ENCODE results near the gene METTL5. TPM values are rescaled to one million over a fixed set of nuclear protein-coding genes. Genes with fewer than 3 reads are reported as not detected.
A peak's percentile ranks its signal among the peaks of the same experiment; 100 is the strongest.
"Not testable (repeated sequence)": the region's sequence is repeated elsewhere in the genome, so short reads cannot be mapped to it uniquely, and the experiment has no call there.

Gene METTL5
- total RNA-seq, 1 donor from 2014 or later = 48.3 TPM

DNA sequence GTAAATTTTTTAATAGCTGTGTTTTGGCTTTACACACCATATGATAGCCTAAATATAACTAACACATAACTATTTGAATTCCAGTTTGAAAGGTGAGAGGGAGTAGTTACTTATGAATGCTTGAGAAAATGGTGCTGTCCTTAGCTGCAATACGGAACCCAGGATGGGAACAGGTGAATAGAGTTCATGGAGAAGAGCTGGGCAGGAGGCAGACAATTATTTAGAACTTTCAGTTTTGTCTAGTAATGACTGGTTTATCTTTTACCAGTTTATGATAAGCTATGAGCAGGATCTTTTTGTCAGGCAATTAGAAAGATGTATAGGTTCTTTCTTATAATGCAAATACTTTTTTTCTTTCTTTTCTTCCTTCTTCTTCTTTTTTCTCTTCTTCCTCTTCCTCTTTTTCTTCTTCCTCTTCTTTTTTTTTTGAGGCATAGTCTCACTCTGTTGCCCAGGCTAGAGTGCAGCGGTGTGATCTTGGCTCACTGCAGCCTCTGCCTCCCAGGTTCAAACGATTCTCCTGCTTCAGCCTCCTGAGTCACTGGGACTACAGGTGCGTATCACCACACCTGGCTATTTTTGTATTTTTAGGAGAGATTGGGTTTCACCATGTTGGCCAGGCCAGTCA is 28.4 kb upstream of the METTL5 start:
- no peaks in the 10 kb centered on the region for H3K27me3 Mint-ChIP-seq
- POLR2A ChIA-PET = interaction anchor here (0.7 kb wide), 1 partner anchor 206 kb away, joined by 5 read pairs; no protein-coding TSS in a partner anchor
- TF ChIP-seq, protein P1, sequence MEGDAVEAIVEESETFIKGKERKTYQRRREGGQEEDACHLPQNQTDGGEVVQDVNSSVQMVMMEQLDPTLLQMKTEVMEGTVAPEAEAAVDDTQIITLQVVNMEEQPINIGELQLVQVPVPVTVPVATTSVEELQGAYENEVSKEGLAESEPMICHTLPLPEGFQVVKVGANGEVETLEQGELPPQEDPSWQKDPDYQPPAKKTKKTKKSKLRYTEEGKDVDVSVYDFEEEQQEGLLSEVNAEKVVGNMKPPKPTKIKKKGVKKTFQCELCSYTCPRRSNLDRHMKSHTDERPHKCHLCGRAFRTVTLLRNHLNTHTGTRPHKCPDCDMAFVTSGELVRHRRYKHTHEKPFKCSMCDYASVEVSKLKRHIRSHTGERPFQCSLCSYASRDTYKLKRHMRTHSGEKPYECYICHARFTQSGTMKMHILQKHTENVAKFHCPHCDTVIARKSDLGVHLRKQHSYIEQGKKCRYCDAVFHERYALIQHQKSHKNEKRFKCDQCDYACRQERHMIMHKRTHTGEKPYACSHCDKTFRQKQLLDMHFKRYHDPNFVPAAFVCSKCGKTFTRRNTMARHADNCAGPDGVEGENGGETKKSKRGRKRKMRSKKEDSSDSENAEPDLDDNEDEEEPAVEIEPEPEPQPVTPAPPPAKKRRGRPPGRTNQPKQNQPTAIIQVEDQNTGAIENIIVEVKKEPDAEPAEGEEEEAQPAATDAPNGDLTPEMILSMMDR (IDR thresholded peaks at IDR 0.05) = no peak
- no peak for ATAC-seq (ENCODE audit: low read depth)
- peak overlapping the region; percentile 21 for H3K4me3 Mint-ChIP-seq
- H3K36me3 Mint-ChIP-seq (ENCODE audit: low read depth) = peaks cover 8% of the 10 kb centered on the region
- intact Hi-C loops (cut with micrococcal nuclease) = no loop called here
- DNase-seq = no peak
- H3K4me1 Mint-ChIP-seq = peaks cover 21% of the 10 kb centered on the region
- CTCF ChIA-PET = no interaction called here
- peak overlapping the region; percentile 25 for H3K27ac Mint-ChIP-seq
- no peaks in the 10 kb centered on the region for H3K9me3 Mint-ChIP-seq

DNA sequence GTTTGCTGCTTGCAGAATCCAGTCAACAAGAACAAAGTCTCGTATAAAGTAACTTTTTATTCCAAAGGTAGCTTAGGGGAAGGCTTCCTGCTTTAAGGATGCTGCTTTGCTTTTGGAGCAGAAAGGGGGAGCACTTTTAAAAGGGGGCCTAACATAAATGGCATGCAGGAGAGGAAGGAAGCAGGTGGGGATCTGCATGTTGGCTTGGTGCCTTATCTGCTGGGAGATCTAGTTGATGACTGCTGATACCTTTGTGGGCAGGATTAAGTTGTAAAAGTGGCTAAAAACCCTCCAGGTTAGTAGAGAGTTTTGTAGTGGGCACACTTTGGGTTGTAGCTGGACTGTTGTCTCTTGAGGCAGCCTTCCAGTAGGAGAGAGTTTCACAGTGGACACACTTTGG is 25.0 kb upstream of the METTL5 start:
- ChIA-PET POLR2A (no interaction called here), CTCF (no interaction called here)
- intact Hi-C loops (cut with micrococcal nuclease) = no loop called here
- no peak for ATAC-seq (ENCODE audit: low read depth)
- no peaks in the 10 kb centered on the region for H3K9me3 Mint-ChIP-seq
- H3K36me3 Mint-ChIP-seq (ENCODE audit: low read depth) = peaks cover 10% of the 10 kb centered on the region
- H3K27me3 Mint-ChIP-seq = no peaks in the 10 kb centered on the region
- peaks cover 25% of the 10 kb centered on the region for H3K4me1 Mint-ChIP-seq
- H3K27ac Mint-ChIP-seq = no peak overlapping the region
- TF ChIP-seq, protein P1 (IDR thresholded peaks at IDR 0.05) = no peak
- H3K4me3 Mint-ChIP-seq = no peak overlapping the region
- DNase-seq = no peak

DNA sequence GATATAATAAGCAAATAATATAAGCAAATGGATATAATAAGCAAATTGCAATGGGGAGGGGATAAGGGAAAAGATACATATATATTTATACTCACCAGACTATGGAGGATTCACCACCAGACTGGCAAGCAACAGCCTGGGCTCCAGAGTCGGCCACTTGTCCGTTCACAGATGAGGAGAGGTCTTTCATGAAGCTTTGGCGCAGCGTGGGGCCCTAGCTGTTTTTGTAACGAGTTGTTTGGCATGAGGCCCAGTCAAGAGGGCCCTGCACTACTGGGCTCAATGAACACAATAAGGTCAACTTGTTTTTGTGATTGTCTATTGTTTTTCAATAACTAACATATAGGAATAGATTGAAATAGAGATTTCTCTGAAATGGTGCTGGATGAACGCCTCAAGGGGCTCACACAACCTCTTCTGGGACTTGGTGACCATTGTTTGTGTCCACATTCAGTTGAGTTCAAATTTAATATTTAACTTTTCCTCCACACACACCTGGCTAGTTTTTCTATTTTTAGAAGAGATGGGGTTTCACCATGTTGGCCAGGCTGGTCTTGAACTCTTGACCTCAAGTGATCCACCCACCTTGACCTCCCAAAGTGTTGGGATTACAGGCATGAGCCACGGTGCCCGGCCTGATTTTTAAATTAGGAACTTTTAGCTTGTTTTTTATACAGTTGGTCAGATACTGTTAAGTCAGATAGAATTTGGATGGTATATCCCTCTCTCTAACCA is 24.4 kb upstream of the METTL5 start:
- H3K27ac Mint-ChIP-seq; intact Hi-C loops (cut with micrococcal nuclease); H3K9me3 Mint-ChIP-seq; DNase-seq; H3K4me3 Mint-ChIP-seq; POLR2A ChIA-PET; CTCF ChIA-PET; ATAC-seq (ENCODE audit: low read depth); H3K27me3 Mint-ChIP-seq: not testable (repeated sequence)
- Mint-ChIP-seq H3K36me3 (ENCODE audit: low read depth) (peaks cover 11% of the 10 kb centered on the region), H3K4me1 (peaks cover 26% of the 10 kb centered on the region)

DNA sequence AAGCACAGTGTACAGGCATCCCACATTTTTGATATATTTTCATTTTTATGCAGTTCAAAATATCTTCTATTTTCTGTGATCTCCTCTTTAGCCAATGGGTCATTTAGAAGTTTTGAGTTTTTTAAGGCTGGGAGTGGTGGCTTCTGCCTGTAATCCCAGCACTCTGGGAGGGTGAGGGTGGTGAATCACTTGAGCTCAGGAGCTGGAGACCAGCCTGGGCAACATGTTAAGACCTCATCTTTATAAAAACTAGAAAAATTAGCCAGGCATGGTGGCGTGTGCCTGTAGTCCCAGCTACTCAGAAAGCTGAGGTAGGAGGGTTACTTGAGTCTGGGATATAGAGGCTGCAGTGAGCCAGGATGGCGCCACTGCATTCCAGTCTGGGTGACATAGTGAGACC is 20.3 kb upstream of the METTL5 start:
- Mint-ChIP-seq H3K4me1 (peaks cover 12% of the 10 kb centered on the region), H3K9me3 (no peaks in the 10 kb centered on the region), H3K4me3 (no peak overlapping the region), H3K36me3 (ENCODE audit: low read depth) (peaks cover 15% of the 10 kb centered on the region), H3K27ac (no peak overlapping the region), H3K27me3 (no peaks in the 10 kb centered on the region)
- ChIA-PET CTCF (no interaction called here), POLR2A (no interaction called here)
- ATAC-seq (ENCODE audit: low read depth) (no peak), DNase-seq (no peak)
- intact Hi-C loops (cut with micrococcal nuclease) = no loop called here
- TF ChIP-seq, protein P1 (IDR thresholded peaks at IDR 0.05) = no peak

DNA sequence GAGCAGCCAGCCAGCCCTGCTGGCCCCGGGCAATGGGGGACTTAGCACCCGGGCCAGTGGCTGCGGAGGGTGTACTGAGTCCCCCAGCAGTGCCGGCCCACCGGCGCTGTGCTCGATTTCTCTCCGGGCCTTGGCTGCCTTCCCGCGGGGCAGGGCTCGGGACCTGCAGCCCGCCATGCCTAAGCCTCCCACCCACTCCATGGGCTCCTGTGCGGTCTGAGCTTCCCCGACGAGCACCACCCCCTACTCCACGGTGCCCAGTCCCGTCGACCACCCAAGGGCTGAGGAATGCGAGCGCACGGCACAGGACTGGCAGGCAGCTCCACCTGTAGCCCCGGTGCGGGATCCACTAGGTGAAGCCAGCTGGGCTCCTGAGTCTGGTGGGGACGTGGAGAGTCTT is 16.9 kb upstream of the METTL5 start:
- H3K27me3 Mint-ChIP-seq; CTCF ChIA-PET; intact Hi-C loops (cut with micrococcal nuclease); ATAC-seq (ENCODE audit: low read depth); H3K9me3 Mint-ChIP-seq; POLR2A ChIA-PET; DNase-seq; H3K27ac Mint-ChIP-seq; H3K4me3 Mint-ChIP-seq: not testable (repeated sequence)
- Mint-ChIP-seq H3K4me1 (peaks cover 17% of the 10 kb centered on the region), H3K36me3 (ENCODE audit: low read depth) (peaks cover 15% of the 10 kb centered on the region)

DNA sequence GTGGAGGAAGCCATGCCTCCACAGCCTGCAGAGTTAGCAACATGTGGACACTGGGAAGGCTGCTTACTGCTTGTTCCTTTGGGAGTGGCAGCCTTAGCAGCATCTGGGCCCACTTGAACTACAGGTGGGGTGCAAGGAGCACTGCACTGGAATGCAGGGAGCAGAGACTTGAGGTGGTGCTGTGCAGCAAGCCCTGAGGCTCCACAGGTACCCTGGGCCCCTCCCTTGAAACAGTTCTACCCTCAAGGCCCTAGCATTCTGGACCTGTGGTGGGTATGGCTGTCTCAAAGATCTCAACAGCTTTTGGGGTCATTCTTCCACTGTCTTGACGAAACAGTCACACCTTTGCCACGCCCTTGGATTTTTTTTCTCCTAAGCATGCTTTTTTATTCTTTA is 16.0 kb upstream of the METTL5 start:
- Mint-ChIP-seq H3K9me3 (no peaks in the 10 kb centered on the region), H3K27ac (no peak overlapping the region), H3K36me3 (ENCODE audit: low read depth) (peaks cover 15% of the 10 kb centered on the region), H3K4me1 (peaks cover 17% of the 10 kb centered on the region), H3K4me3 (no peak overlapping the region), H3K27me3 (no peaks in the 10 kb centered on the region)
- ATAC-seq (ENCODE audit: low read depth) = no peak
- ChIA-PET POLR2A (no interaction called here), CTCF (no interaction called here)
- TF ChIP-seq, protein P1 (IDR thresholded peaks at IDR 0.05) = no peak
- DNase-seq = no peak
- intact Hi-C loops (cut with micrococcal nuclease) = no loop called here

Measured in activated B cell treated with CpG ODN at 0.5 μM for 24 hours (primary cell).